ENCODE measurements around the gene KCTD8.

The KCTD8 gene

DNA sequence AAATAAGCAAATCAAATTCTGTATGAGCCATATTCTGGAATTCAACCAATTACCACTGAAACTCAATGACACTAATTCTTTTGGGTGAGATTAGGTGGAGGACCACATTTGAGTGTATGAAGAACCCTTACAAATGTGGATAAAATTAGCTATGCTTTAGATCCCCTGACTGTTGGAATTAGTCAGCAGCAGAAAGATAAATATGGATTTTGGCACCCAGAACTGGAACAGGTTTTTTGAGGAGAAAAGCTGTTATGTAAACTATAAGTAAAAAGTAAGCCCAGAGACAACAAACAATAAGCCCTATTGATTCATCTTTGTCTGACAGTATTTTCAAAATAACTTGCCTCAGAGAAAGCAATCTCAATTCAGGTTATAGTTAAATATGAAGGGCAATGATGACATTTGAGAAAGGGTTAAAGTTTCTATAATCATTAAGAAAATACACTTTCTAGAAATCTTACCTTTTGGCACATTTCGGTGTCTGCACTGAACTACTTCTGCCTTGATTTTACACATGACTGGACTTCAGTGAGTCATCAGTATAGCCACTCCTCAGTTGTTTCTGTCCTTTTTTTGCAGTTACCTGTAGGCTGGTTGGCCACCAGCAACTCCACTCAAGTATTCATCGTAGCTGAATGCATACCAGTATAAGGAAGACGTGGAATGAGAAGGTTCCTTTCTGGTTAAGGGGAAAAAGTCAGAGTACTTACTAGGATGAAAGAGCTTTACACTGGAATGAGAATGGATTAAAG is 80.0 kb downstream of the KCTD8 start:
- H3K9me3 ChIP-seq (ENCODE audit: low read depth, low read length): no peaks in the 10 kb centered on the region
- no peak for DNase-seq (ENCODE audit: low read depth, low spot score)

DNA sequence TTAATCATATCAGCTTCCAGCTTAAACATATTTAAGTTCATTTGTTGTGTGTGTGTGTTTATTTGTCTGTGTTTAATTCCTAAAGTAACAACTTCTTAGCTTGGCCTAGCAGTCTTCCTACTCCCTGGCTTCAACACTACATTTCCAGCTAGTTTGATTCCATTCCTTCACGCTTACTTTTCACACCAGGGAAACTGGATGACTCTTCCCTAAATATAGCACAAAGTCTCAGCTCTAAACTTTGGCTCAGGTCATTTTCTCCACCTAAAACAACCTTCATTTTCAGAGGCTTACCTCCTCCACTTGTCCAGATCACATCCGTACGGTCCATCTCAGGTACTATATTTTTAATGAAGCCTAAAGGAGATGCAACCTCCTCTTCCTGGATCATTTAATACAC is 94.4 kb downstream of the KCTD8 start:
- DNase-seq (ENCODE audit: low read depth, low spot score): no peak
- Histone ChIP-seq H3K4me3 (no peak overlapping the region), H3K9ac (ENCODE audit: insufficient read length) (no peak overlapping the region), H3K27ac (no peak overlapping the region), H3K36me3 (ENCODE audit: insufficient read depth, low read length) (no peaks in the 10 kb centered on the region), H3K9me3 (ENCODE audit: low read depth, low read length) (no peaks in the 10 kb centered on the region)
- TF ChIP-seq FOXP2 (optimal IDR thresholded peaks at IDR 0.05; ENCODE audit: control extremely low read depth, extremely low read length, insufficient read depth) (no peak), POLR2AphosphoS5 (IDR thresholded peaks at IDR 0.05; ENCODE audit: borderline replicate concordance, low read depth, low read length) (no peak), EZH2 (IDR thresholded peaks at IDR 0.05) (no peak)

More for the DNA sequence above, 80.0 kb downstream of the KCTD8 start:
- H3K36me3 ChIP-seq (ENCODE audit: insufficient read depth, low read length): no peaks in the 10 kb centered on the region
- TF ChIP-seq POLR2AphosphoS5 (IDR thresholded peaks at IDR 0.05; ENCODE audit: borderline replicate concordance, low read depth, low read length) (no peak), FOXP2 (optimal IDR thresholded peaks at IDR 0.05; ENCODE audit: control extremely low read depth, extremely low read length, insufficient read depth) (no peak), EZH2 (IDR thresholded peaks at IDR 0.05) (no peak)
- no peak overlapping the region for H3K9ac ChIP-seq (ENCODE audit: insufficient read length)
- H3K4me3 ChIP-seq: no peak overlapping the region
- no peak overlapping the region for H3K27ac ChIP-seq

DNA sequence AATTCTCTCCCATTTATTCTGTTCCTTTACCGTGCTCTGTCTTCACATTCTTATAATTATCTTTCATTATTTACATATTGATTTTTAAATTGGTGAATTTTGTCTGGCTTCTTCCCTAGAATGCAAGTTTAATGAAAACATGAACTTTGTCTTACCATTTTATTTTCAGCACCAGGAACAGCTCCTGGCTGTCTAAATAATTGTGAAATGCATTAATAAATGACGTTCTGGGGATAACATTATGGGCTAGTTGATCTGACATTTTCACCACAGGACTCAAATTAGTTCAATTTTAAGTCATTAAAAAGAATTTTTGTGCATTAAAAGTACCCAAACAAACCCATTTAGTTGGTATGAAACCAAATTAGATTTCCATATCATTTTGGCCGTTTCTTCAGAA is 97.5 kb downstream of the KCTD8 start:
- Histone ChIP-seq H3K4me3 (no peak overlapping the region), H3K36me3 (ENCODE audit: insufficient read depth, low read length) (no peaks in the 10 kb centered on the region), H3K9ac (ENCODE audit: insufficient read length) (no peak overlapping the region), H3K27ac (no peak overlapping the region), H3K9me3 (ENCODE audit: low read depth, low read length) (no peaks in the 10 kb centered on the region)
- TF ChIP-seq POLR2AphosphoS5 (IDR thresholded peaks at IDR 0.05; ENCODE audit: borderline replicate concordance, low read depth, low read length) (no peak), FOXP2 (optimal IDR thresholded peaks at IDR 0.05; ENCODE audit: control extremely low read depth, extremely low read length, insufficient read depth) (no peak), EZH2 (IDR thresholded peaks at IDR 0.05) (no peak)
- no peak for DNase-seq (ENCODE audit: low read depth, low spot score)

DNA sequence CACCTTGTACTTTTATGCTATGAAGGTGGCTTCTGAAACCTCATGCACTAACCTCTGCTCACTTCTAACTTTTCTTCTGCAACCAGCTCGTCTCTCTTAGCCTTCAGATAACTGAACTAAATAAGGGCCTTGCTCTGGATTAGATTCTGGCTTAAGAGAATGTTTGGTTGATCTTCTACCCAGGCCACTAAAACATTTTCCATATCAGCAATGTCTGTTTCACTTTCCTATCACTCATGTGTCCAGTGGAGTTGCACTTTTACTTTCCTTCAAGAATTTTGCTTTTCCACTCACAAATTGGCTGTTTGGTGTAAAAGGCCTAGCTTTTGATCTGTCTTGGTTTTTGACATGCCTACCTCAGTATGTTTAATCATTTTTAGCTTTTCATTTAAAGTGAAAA is 105.8 kb downstream of the KCTD8 start:
- Histone ChIP-seq H3K9ac (ENCODE audit: insufficient read length) (no peak overlapping the region), H3K4me3 (no peak overlapping the region), H3K9me3 (ENCODE audit: low read depth, low read length) (no peaks in the 10 kb centered on the region), H3K27ac (no peak overlapping the region), H3K36me3 (ENCODE audit: insufficient read depth, low read length) (no peaks in the 10 kb centered on the region)
- TF ChIP-seq FOXP2 (optimal IDR thresholded peaks at IDR 0.05; ENCODE audit: control extremely low read depth, extremely low read length, insufficient read depth) (no peak), POLR2AphosphoS5 (IDR thresholded peaks at IDR 0.05; ENCODE audit: borderline replicate concordance, low read depth, low read length) (no peak), EZH2 (IDR thresholded peaks at IDR 0.05) (no peak)
- no peak for DNase-seq (ENCODE audit: low read depth, low spot score)

DNA sequence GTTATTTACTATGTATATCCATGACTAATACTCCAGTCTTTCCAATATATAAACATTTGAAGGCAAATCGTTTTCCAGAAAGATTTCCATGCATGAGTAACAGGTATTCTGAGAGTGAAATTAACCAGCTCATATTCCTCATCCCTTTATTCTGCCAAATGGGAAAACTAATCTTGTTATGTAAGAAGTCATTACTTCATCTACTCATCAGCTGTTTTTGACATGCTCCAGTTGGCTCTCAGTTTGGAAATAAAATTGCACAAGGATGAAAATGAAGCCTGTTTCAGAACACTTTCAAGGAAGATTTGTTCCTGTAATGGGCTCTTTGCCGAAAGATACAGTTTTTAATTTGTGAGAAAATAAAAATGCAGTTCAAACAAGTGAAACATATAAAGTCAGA is 121.9 kb downstream of the KCTD8 start:
- Histone ChIP-seq H3K9ac (ENCODE audit: insufficient read length) (no peak overlapping the region), H3K9me3 (ENCODE audit: low read depth, low read length) (no peaks in the 10 kb centered on the region), H3K4me3 (no peak overlapping the region), H3K36me3 (ENCODE audit: insufficient read depth, low read length) (no peaks in the 10 kb centered on the region), H3K27ac (no peak overlapping the region)
- DNase-seq (ENCODE audit: low read depth, low spot score): no peak
- TF ChIP-seq FOXP2 (optimal IDR thresholded peaks at IDR 0.05; ENCODE audit: control extremely low read depth, extremely low read length, insufficient read depth): no peak
- no peak for TF ChIP-seq EZH2 (IDR thresholded peaks at IDR 0.05)
- no peak for TF ChIP-seq POLR2AphosphoS5 (IDR thresholded peaks at IDR 0.05; ENCODE audit: borderline replicate concordance, low read depth, low read length)

DNA sequence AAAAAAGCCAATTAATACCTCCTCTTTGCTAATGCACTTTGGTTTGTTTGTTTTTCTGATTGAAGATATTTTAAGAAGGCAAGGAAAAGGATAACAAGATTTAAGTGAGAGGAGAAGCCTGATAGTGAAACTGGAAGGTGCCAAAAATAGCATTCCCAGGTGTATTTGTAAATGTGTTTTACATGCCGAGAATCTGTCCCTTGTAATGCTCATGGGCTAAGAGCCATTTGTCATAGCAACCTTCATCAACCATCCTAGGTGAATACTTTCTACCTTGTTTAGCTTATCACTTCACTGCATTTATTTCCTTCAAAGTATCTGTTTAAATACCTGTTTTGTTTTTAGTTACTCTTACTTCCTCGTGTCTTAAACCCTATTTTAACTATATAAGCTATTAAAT is 127.8 kb downstream of the KCTD8 start:
- no peak overlapping the region for H3K27ac ChIP-seq
- DNase-seq (ENCODE audit: low read depth, low spot score): no peak
- H3K9ac ChIP-seq (ENCODE audit: insufficient read length): no peak overlapping the region
- H3K4me3 ChIP-seq: no peak overlapping the region
- no peaks in the 10 kb centered on the region for H3K36me3 ChIP-seq (ENCODE audit: insufficient read depth, low read length)
- no peaks in the 10 kb centered on the region for H3K9me3 ChIP-seq (ENCODE audit: low read depth, low read length)
- TF ChIP-seq EZH2 (IDR thresholded peaks at IDR 0.05): no peak
- no peak for TF ChIP-seq FOXP2 (optimal IDR thresholded peaks at IDR 0.05; ENCODE audit: control extremely low read depth, extremely low read length, insufficient read depth)
- TF ChIP-seq POLR2AphosphoS5 (IDR thresholded peaks at IDR 0.05; ENCODE audit: borderline replicate concordance, low read depth, low read length): no peak

DNA sequence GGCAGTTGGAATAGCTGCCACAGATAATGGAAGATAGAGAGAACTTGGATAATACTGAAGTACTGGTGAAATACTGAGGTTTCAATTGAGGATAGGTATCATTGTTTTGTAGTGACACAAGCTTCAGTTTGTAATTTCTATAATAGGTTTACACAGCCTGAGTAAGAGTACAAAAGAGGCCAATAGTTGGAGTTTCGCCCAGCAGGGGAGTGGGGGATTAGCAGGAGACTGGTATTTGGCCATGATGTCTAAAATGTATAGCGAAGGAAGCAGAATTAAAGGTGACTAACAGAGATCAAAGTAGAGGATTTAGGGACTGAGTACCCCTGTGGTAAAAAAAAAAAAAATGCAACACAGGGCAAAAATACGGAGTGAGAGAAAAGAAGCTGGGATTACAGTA is 129.5 kb downstream of the KCTD8 start:
- Histone ChIP-seq H3K9me3 (ENCODE audit: low read depth, low read length) (no peaks in the 10 kb centered on the region), H3K4me3 (no peak overlapping the region), H3K27ac (no peak overlapping the region), H3K36me3 (ENCODE audit: insufficient read depth, low read length) (no peaks in the 10 kb centered on the region), H3K9ac (ENCODE audit: insufficient read length) (no peak overlapping the region)
- DNase-seq (ENCODE audit: low read depth, low spot score): no peak
- TF ChIP-seq FOXP2 (optimal IDR thresholded peaks at IDR 0.05; ENCODE audit: control extremely low read depth, extremely low read length, insufficient read depth) (no peak), EZH2 (IDR thresholded peaks at IDR 0.05) (no peak), POLR2AphosphoS5 (IDR thresholded peaks at IDR 0.05; ENCODE audit: borderline replicate concordance, low read depth, low read length) (no peak)

DNA sequence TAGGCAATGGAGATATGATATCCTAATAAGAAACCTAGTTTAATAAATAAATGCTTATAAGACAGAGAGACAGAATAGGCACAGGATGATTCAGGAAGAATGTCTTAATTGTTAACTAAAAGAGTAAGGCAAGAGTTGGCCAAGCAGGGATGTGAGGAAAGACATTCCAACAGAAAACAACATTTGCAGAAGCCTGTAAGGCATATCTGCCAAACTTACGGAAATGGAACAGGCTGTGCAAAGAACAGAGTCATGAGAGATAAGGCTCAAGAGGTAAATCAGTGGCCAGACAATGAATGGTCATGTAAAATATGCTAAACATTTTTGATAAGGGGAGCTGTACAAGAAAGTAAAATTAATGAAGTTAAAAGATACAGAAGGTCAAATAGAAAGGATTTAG is 134.9 kb downstream of the KCTD8 start:
- H3K27ac ChIP-seq: no peak overlapping the region
- DNase-seq (ENCODE audit: low read depth, low spot score): no peak
- TF ChIP-seq EZH2 (IDR thresholded peaks at IDR 0.05) (no peak), POLR2AphosphoS5 (IDR thresholded peaks at IDR 0.05; ENCODE audit: borderline replicate concordance, low read depth, low read length) (no peak), FOXP2 (optimal IDR thresholded peaks at IDR 0.05; ENCODE audit: control extremely low read depth, extremely low read length, insufficient read depth) (no peak)

DNA sequence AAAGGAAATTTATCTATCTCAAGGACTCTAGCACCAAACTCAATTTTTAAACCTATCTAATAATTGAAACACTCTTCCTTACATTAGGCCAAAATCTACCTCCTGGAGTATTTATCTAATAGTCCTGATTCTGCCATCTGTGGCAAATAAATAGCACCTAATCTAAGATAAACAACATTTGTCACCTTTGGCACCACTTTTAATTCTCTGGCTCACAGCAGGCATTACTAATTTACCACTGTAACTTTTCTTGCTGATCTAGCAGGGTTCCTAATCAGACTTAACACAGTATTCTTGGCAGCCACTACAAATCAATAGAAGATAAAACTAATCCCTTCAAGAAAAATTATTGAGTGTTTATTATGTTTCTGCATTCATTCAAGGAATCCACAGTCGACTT is 161.1 kb downstream of the KCTD8 start:
- DNase-seq (ENCODE audit: low read depth, low spot score): no peak
- Histone ChIP-seq H3K36me3 (ENCODE audit: insufficient read depth, low read length) (no peaks in the 10 kb centered on the region), H3K9ac (ENCODE audit: insufficient read length) (no peak overlapping the region), H3K4me3 (no peak overlapping the region), H3K9me3 (ENCODE audit: low read depth, low read length) (no peaks in the 10 kb centered on the region), H3K27ac (no peak overlapping the region)
- no peak for TF ChIP-seq EZH2 (IDR thresholded peaks at IDR 0.05)
- no peak for TF ChIP-seq FOXP2 (optimal IDR thresholded peaks at IDR 0.05; ENCODE audit: control extremely low read depth, extremely low read length, insufficient read depth)

More for the DNA sequence above, 134.9 kb downstream of the KCTD8 start:
- no peaks in the 10 kb centered on the region for H3K9me3 ChIP-seq (ENCODE audit: low read depth, low read length)
- no peak overlapping the region for H3K4me3 ChIP-seq
- no peak overlapping the region for H3K9ac ChIP-seq (ENCODE audit: insufficient read length)
- H3K36me3 ChIP-seq (ENCODE audit: insufficient read depth, low read length): no peaks in the 10 kb centered on the region
